ENCODE data around the gene TCF25. TPM values are rescaled to one million over a fixed set of nuclear protein-coding genes. Genes with fewer than 3 reads are reported as not detected.

TCF25 gene
- total RNA-seq, 1 donor from 2014 or later, result 162 TPM

DNA sequence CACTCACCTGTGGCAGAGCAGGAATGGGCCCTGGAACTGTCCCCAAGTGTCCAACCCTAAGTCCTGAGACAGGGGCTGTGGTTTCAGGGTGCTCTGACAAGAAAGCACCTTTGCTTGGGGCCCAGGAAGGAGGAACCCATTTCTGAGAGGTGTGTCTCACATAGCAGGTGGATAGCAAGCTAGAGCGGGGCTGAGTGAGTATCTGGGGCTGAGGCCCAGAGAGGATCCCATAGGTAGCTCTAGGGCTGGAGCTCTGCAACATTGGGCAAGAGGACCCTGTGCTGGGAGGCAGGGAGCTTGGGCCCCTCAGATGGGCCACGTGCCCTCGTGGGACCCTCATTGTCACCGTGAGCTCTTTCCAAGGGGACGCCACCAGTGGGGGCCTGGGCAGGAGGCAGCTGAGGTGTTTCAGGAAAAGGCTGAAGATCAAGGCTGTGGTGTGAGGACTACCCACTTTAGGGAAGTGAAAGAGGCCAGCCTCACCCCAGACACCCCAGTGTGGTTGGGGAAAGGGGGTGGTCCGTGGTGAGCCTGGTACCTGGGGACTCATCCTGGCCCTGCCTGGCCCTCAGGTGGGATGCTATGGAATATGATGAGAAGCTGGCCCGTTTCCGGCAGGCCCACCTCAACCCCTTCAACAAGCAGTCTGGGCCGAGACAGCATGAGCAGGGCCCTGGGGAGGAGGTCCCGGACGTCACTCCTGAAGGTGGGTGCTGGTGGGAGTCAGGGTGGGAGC is 80.4 kb downstream of the TCF25 start:
- Histone ChIP-seq H3K4me3 (no peak overlapping the region), H3K9me3 (no peaks in the 10 kb centered on the region), H3K27me3 (no peaks in the 10 kb centered on the region), H3K4me1 (peaks cover 8% of the 10 kb centered on the region), H3K27ac (no peak overlapping the region), H3K36me3 (peaks cover 20% of the 10 kb centered on the region)
- DNase-seq, result no peak
- ATAC-seq, result no peak
- intact Hi-C loops (cut with DNase I), result no loop called here
- TF ChIP-seq, protein P1, sequence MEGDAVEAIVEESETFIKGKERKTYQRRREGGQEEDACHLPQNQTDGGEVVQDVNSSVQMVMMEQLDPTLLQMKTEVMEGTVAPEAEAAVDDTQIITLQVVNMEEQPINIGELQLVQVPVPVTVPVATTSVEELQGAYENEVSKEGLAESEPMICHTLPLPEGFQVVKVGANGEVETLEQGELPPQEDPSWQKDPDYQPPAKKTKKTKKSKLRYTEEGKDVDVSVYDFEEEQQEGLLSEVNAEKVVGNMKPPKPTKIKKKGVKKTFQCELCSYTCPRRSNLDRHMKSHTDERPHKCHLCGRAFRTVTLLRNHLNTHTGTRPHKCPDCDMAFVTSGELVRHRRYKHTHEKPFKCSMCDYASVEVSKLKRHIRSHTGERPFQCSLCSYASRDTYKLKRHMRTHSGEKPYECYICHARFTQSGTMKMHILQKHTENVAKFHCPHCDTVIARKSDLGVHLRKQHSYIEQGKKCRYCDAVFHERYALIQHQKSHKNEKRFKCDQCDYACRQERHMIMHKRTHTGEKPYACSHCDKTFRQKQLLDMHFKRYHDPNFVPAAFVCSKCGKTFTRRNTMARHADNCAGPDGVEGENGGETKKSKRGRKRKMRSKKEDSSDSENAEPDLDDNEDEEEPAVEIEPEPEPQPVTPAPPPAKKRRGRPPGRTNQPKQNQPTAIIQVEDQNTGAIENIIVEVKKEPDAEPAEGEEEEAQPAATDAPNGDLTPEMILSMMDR (IDR thresholded peaks at IDR 0.05), result no peak

DNA sequence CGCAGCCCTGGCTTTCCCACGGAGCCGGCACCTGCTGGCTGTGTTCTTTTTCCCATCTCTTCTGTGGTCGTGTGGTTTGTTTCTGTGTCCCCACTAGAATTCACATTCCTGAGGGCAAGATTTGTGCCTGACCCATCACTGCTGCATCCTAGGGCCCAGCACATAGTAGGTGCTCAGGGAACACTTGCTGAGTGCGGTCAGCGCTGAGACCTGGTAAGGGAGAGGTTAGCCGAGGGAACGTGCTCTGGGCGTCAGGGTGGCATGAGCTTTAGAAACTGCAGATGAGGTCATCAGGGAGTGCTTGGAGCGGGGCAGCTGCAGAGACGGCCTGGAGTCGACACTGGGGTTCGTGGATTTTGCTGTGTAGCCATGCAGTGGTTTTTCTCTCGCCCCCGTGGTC is 81.1 kb downstream of the TCF25 start:
- no peaks in the 10 kb centered on the region for H3K9me3 ChIP-seq
- DNase-seq (no peak), ATAC-seq (no peak)
- TF ChIP-seq, protein P1 (IDR thresholded peaks at IDR 0.05), result no peak
- no peak overlapping the region for H3K27ac ChIP-seq
- H3K4me1 ChIP-seq, result peaks cover 5% of the 10 kb centered on the region
- H3K4me3 ChIP-seq, result no peak overlapping the region
- H3K27me3 ChIP-seq, result no peaks in the 10 kb centered on the region
- H3K36me3 ChIP-seq, result peaks cover 23% of the 10 kb centered on the region
- intact Hi-C loops (cut with DNase I), result no loop called here

DNA sequence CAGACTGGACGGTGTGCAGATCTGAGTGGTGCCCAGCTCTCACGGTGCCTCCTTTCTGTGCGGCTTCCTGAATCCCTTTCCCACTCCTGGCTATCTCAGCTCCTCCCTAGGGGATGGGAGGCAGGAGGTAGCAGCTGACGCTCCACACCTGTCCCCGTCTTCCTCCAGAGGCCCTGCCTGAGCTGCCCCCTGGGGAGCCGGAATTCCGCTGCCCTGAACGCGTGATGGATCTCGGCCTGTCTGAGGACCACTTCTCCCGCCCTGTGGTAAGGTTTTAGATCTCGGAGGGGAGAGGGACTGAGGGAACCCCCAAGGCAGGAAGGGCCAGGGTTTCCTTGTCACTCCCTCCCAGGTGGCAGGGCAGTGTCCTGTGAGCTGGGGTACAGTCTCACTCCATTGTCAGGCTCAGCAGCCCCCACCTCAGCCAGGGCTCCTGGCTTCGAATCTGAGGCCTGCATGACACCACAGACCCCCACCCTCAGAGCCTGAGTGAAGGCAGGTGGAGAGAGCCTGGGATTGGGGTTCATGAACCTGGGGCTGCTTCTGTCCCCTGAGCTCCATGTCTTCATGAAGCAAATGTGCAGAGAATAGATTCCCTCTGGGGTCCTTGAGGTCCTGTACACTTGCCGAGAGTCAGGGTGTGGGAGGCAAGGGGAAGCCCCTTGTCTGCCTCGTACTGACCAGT is 81.8 kb downstream of the TCF25 start:
- intact Hi-C loops (cut with DNase I), result no loop called here
- H3K4me3 ChIP-seq, result no peak overlapping the region
- H3K27ac ChIP-seq, result no peak overlapping the region
- ATAC-seq, result no peak
- TF ChIP-seq, protein P1 (IDR thresholded peaks at IDR 0.05), result no peak
- H3K9me3 ChIP-seq, result no peaks in the 10 kb centered on the region
- peaks cover 23% of the 10 kb centered on the region for H3K36me3 ChIP-seq
- H3K4me1 ChIP-seq, result no peaks in the 10 kb centered on the region
- DNase-seq, result no peak
- no peaks in the 10 kb centered on the region for H3K27me3 ChIP-seq

DNA sequence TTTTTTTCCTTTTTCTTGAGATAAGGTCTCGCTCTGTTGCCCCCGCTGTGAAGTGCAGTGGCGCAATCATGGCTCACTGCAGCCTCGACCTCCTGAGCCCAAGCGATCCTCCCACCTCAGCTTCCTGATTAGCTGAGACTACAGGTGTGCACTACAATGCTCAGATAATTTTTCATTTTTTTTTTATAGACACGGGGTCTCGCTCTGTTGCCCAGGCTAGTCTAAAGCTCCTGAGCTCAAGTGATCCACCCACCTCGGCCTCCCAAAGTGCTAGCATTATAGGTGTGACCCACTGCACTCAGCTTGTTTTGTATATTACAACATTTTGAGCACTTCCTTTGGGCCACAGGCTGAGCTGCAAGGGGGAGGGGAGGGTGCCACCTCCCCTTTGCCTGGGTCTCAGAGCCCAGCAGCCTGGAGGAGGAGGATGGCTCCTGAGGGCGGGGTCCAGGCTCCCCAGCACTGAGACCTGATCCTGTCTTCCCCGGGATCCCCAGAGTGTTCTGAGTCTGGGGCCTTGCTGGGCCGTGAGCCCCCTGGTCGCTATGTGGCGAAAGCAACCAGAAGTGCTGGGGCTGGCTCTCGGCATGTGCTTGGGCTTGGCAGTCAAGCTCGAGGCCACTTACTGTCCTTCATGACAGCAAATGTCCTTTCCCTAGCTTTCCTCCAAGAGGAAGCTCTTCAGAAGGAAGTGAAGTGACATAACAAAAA is 83.3 kb downstream of the TCF25 start:
- H3K4me1 ChIP-seq, result no peaks in the 10 kb centered on the region
- TF ChIP-seq, protein P1 (IDR thresholded peaks at IDR 0.05), result no peak
- H3K27me3 ChIP-seq, result no peaks in the 10 kb centered on the region
- intact Hi-C loops (cut with DNase I), result no loop called here
- H3K9me3 ChIP-seq, result no peaks in the 10 kb centered on the region
- no peak overlapping the region for H3K4me3 ChIP-seq
- H3K27ac ChIP-seq, result peak overlapping the region; percentile 55
- peaks cover 31% of the 10 kb centered on the region for H3K36me3 ChIP-seq
- ATAC-seq, result peak; percentile 36
- peak; percentile 55 for DNase-seq

DNA sequence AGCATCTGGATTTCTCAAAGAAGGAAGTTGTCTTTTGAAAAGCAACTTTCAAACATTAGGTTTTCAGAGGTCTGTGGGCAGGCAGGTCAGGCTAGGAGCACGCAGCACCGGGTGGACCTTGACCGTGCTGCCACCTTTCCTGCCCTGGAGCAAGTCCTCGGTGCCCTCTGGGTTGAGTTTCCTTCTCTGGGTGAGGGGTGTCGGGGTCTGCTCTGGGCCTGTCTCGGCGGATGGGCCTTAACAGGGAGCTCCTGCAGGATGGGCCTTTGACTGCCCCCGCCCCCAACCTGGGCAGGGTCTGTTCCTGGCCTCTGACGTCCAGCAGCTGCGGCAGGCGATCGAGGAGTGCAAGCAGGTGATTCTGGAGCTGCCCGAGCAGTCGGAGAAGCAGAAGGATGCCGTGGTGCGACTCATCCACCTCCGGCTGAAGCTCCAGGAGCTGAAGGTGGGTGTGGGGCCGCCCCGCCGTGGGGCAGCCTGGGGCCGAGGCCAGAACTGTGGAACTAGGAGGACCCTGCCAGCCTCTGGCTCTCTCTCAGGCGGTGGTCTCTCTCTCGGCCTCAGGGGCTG is 83.9 kb downstream of the TCF25 start:
- Histone ChIP-seq H3K36me3 (peaks cover 31% of the 10 kb centered on the region), H3K4me1 (no peaks in the 10 kb centered on the region), H3K27ac (peak overlapping the region; percentile 55), H3K9me3 (no peaks in the 10 kb centered on the region), H3K4me3 (peak overlapping the region; percentile 21), H3K27me3 (no peaks in the 10 kb centered on the region)
- TF ChIP-seq, protein P1 (IDR thresholded peaks at IDR 0.05), result no peak
- DNase-seq (peak; percentile 60), ATAC-seq (no peak)
- intact Hi-C loops (cut with DNase I), result no loop called here
